GM21528 (cell line): ENCODE results near the gene TMEM171.

ENCODE experiments used
- ATAC-seq: cut with Tn5 transposase; IDR thresholded peaks from one replicate; pipeline ENCODE4 v1.9.1; 2021; ENCODE audit warnings: mild to moderate bottlenecking, moderate library complexity; ENCODE audit not compliant: unreplicated experiment, low FRiP score

Gene TMEM171

GRCh38 chr5:73118391-73118973 lies 1.9 kb upstream of the TMEM171 start:
- ATAC-seq, result no peak

DNA sequence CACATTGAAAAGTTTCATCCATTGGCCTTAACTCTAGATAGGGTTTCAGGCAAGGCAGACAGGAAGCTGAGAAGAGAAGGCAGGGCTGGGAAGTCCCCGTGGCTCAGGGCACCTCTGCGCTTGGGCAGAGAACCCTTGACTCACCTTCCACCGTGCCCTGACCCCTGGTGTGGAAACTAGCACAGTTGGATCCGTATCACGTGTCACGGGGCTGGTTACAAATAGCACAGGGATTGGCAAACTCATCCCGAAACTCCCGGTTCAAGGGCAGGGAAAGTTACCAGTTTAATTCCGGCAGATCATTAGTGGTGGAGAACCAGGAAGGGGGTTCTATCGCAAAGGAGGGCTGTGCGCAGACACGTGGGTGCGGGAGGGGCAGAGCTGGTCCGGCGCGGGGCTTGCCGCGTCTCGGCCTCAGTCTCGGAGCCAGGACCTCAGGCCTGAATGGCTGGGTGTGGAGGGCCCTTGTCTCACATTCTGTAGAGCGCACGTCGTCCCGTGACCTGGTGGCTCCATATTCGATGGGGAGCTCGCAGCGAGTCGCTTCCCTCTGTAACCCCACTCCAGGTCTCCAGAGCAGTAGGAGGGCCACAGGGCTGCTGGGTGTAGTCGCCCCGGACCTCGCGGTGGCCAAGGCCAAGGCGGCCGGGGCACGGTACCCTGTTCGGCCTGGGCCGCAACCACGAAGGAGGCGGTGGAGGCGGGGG lies 771 bp upstream of the TMEM171 start:
- no peak for ATAC-seq

DNA sequence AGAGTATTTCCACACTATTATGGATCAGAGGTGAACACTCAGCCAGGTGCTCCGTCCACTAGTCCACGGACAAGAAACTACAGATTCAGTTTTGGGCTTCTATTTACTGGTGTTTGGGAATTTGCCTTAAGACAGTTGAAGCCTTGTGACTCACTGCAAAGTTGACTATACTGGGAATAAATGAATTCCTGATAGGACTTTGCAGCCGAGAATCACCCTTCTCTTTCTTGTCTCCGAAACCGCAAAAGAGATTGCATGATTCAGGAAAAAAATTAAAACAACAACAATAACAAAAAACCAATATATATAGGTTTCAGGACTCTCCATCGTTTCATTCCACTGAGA lies 716 bp downstream of the TMEM171 start:
- no peak for ATAC-seq

- no peak for ATAC-seq
Observed at GRCh38 chr5:73122875-73123810, 2.8 kb downstream of the TMEM171 start.

- no peak for ATAC-seq
Observed at GRCh38 chr5:73125289-73125688, 4.9 kb downstream of the TMEM171 start.

GRCh38 chr5:73126381-73126780 lies 6.0 kb downstream of the TMEM171 start:
- no peak for ATAC-seq

DNA sequence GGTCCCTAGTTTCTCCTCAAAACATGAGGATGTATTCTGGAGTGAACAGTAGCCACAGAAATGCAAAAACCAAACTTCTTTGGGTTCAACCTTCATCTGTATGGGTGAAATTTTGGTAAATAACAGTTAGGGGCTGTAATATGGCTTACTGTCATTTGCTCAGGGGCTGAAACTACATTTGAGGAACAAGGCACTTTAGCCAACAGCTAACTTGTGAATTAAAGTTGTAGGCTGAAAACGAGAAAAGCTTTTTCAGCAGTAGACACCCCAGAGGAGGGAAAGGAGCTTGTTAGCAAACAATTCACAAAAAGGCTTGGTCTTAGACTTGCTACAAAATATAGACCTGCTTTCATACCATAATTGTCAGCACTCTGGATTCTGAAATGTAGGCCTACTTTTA lies 6.6 kb downstream of the TMEM171 start:
- ATAC-seq, result no peak

DNA sequence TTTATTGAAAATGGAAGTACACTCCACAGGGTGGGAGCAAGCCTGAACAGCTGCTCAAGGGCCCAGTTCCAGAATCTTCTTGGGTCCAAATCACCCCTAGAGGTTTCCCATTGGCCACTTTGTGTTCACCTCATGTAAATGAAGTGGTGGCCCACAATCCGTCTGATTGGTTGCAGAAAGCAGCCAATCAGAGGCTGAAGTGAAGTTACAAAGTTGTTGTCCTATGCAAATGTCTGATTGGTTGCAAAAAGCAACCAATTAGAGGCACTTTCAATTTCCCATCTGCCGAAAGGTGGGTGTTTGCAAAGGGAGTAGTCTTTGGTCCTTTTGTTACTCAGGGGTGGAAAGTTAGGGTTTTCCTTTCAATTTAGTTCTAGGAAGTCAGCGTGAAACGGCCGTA lies 8.8 kb downstream of the TMEM171 start:
- ATAC-seq, result no peak

GRCh38 chr5:73130811-73131210 lies 10.4 kb downstream of the TMEM171 start:
- ATAC-seq, result no peak

GRCh38 chr5:73131711-73132425 lies 11.5 kb downstream of the TMEM171 start:
- no peak for ATAC-seq

- ATAC-seq, result no peak
Observed at GRCh38 chr5:73132759-73133158, 12.4 kb downstream of the TMEM171 start.

GRCh38 chr5:73135021-73135420 lies 14.6 kb downstream of the TMEM171 start:
- no peak for ATAC-seq

- ATAC-seq, result no peak
Observed at GRCh38 chr5:73135429-73136054, 15.2 kb downstream of the TMEM171 start.

- ATAC-seq, result no peak
Observed at GRCh38 chr5:73136055-73136562, 15.7 kb downstream of the TMEM171 start.

GRCh38 chr5:73137563-73138530 lies 17.5 kb downstream of the TMEM171 start:
- ATAC-seq, result no peak

- ATAC-seq, result no peak
Observed at GRCh38 chr5:73139485-73139884, 19.1 kb downstream of the TMEM171 start.

GRCh38 chr5:73140801-73141200 lies 20.4 kb downstream of the TMEM171 start:
- ATAC-seq, result no peak

- no peak for ATAC-seq
Observed at GRCh38 chr5:73142035-73142434, 21.7 kb downstream of the TMEM171 start.

DNA sequence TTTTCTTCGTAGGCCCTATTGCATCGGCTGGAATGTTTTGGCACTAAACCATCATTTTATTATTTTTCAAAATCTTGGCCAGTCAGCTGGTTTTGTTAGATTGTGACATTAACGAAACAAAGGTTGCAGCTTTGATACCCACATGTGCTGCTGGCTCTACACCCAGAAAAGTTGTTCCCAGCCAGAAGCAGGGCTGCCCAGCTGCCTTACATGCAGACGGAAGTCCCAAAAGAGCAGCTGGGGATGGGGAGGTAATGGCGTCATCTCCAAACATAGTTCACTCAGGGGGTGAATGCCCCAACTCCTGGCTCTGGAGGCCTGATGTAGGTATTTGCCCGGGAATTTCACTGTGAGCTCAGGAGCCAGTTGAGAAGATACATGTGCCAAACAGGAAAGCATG lies 23.3 kb downstream of the TMEM171 start:
- no peak for ATAC-seq
